GM21723 (cell line): ENCODE measurements around the gene CDX2.

Experiments used
- ATAC-seq: cut with Tn5 transposase; IDR thresholded peaks from one replicate; pipeline ENCODE4 v1.9.1; 2021; ENCODE audit warnings: mild to moderate bottlenecking, moderate library complexity; ENCODE audit not compliant: unreplicated experiment

The CDX2 gene

DNA sequence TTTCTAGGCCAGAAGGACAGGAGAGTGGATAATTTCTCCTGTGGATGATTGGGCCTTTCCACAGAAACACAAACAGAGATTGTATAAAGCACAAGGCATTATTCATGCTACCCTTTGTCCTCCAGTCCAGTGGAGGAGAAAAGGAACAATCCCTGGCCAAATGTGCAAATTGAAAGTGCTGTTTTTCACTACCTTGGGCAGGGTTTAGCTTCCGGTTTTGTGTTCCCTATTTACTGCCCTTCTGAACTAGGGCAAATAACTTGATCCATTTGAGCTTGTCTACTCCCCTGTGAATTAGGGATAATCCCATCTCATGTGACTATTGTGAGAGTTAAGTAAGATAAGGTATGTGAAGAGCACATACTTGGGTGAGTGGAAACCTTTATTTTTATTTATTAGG, 36.0 kb downstream of the CDX2 start:
- ATAC-seq, result no peak

DNA sequence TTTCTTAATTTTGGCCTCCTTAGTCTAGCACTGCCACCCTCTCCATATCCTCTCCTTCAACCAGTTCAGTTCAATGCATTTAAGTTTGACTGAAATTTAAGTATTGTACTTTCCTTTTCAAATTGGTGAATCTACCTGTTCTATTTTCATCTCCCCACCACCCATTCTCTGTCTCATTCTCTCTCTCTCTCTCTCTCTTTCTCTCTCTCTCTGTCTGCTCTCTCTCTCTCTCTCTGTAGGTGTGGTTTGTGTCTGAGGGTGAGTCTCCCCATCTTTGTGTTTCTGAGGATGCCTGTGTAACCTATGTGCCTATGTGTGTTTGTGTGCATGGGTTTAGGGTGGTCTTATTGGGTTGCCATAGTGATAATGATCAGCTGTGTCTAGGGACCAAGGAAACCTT, 39.2 kb downstream of the CDX2 start:
- ATAC-seq, result no peak

DNA sequence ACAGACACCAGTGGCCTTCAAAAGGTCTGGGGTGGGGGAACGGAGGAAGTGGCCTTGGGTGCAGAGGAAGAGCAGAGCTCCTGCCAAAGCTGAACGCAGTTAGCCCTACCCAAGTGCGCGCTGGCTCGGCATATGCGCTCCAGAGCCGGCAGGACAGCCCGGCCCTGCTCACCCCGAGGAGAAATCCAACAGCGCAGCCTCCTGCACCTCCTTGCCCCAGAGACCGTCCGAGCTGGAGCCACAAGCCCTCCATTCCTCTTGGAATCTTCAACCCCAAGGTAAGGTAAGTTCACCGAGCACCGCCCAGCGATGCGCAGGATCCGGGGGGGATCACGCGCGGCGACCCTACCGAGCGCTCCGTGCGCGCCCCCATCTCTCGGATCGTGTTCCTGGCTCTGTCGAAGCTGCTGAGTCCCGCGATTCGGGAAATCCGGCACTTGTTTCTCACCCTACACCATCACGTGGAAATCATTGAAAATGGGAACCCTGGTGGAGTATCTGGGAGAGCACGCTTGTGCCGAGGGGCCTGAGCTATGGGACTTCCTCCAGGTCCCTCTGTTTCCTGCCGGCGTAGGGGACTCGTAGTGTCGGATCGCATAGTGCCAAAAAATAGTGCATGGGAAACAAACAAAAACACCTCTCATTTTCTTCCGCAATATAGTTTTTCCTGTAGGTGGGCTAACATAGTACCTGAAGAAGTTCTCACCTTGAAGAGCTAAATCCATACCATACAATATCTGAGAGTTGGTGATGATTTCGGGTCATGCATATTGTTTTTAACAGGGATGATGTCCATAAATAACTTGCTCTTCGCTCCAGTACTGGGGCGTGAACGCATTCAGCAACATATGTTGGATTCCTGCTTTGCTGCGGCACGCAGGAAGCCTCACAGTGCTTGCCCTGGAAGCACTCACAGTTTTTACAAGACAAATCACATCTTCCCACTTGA, 40.0 kb downstream of the CDX2 start:
- no peak for ATAC-seq

DNA sequence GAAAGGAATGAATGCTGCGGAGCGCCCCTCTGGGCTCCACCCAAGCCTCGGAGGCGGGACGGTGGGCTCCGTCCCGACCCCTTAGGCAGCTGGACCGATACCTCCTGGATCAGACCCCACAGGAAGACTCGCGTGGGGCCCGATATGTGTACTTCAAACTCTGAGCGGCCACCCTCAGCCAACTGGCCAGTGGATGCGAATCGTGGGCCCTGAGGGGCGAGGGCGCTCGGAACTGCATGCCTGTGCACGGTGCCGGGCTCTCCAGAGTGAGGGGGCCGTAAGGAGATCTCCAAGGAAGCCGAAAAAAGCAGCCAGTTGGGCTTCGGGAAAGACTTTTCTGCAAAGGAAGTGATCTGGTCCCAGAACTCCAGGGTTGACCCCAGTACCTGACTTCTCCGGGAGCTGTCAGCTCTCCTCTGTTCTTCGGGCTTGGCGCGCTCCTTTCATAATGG, 40.7 kb downstream of the CDX2 start:
- no peak for ATAC-seq

DNA sequence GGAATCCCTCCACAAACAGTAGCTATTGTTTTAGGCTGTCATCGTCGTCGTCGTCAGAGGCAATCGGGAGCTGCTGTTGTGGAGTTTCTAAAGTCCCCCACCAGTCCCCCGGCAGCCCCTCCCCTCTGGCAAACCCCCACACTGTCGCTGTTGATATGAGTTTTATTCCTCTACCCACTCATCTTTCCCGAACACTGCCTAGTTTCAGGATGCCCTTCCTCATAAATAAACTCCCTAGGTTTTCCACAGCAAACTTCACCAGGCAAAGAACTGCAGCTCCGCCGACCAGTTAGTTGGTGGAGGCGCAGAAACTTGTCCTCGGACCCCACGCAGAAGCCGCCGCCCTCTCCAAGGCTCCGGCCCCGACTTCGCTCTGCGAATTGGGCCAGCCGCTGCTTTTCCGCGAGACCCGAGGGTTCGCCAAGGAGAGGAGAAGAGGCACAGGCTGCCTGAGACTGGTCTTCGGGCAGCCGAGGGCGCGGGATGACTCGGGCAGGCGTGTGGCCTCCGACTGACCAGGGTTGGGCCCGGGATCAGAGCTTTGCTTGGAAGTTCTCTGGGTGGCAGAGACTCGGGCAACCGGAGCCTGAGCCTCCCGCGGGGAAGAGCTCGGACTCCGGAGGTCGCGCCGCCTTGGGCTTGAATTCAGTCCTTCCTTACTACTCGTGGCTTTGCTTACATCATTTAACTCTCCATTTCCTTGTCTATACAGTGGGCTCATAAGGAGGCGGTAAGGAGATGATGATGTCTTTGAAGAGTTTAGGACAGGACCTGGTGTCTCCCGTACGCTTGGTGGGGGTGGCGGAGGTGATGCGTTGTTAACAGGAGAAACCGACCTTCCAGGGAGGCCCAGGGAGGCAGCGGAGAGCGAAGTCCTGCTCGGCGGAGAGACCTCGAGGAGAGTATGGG, 41.4 kb downstream of the CDX2 start:
- no peak for ATAC-seq

DNA sequence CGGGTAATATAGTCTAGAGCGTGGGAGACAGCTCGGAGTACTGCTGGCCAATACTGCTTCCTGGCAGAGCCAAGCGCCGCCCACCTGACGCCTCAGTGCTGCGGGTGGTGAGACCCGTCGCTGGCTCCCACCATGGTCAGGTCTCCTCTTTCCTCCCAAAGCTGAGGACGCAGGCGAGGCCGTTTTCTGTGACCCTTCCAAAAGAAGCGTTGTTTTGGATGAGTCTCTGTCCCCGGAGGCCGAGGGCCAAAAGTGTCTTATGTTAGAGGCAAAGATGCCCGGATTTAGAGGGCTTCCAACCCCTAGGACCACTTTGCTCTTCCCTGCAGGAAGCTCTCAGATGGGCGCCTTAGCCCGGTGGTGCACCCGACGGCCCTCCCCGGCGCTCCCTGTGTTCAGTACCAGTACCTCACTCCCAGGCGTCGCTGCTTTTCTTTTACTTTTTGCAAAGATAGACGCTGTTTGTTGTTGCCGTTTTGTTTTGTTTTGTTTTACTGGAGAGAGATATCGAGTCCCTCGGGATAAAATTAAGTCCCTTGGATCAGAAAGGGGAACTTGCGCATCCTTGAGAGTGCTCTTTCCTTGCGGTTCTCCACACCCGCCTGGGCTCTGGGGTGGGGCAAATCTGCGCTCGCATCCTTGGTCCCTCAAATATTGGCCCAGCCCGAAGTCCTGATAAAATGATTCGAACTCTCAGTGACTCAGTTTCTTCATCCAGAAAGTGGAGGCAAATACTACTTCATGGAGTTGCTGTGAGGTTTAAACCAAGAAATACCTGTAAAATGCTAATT, 42.3 kb downstream of the CDX2 start:
- no peak for ATAC-seq

DNA sequence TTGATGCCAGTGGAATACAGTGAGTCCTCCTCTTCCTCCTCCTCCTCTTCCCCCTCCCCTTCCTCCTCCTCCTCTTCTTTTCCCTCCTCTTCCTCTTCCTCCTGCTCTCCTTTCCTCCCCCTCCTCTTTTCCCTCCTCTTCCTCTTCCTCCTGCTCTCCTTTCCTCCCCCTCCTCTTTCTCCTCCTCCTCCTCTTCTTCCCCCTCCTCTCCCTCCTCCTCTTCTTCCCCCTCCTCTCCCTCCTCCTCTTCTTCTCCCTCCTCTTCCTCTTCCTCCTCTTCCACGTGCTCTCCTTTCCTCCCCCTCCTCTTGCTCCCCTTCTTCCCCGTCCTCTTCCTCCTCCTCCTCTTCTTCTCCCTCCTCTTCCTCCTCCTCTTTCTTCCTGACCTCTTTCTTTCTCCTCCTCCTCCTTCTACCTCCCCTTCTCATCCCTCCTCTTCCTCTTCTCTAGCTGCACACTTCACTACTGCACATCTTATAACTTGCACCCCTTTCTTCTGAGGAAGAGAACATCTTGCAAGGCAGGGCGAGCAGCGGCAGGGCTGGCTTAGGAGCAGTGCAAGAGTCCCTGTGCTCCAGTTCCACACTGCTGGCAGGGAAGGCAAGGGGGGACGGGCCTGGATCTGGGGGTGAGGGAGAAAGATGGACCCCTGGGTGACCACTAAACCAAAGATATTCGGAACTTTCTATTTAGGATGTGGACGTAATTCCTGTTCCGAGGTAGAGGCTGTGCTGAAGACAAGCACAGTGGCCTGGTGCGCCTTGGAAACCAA, 43.7 kb downstream of the CDX2 start:
- no peak for ATAC-seq

DNA sequence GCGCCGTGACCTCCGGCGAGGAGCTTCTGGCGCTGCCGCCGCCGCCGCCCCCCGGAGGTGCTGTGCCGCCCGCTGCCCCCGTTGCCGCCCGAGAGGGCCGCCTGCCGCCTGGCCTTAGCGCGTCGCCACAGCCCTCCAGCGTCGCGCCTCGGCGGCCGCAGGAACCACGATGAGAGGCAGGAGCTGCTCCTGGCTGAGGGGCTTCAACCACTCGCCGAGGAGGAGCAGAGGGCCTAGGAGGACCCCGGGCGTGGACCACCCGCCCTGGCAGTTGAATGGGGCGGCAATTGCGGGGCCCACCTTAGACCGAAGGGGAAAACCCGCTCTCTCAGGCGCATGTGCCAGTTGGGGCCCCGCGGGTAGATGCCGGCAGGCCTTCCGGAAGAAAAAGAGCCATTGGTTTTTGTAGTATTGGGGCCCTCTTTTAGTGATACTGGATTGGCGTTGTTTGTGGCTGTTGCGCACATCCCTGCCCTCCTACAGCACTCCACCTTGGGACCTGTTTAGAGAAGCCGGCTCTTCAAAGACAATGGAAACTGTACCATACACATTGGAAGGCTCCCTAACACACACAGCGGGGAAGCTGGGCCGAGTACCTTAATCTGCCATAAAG, 44.5 kb downstream of the CDX2 start:
- no peak for ATAC-seq

DNA sequence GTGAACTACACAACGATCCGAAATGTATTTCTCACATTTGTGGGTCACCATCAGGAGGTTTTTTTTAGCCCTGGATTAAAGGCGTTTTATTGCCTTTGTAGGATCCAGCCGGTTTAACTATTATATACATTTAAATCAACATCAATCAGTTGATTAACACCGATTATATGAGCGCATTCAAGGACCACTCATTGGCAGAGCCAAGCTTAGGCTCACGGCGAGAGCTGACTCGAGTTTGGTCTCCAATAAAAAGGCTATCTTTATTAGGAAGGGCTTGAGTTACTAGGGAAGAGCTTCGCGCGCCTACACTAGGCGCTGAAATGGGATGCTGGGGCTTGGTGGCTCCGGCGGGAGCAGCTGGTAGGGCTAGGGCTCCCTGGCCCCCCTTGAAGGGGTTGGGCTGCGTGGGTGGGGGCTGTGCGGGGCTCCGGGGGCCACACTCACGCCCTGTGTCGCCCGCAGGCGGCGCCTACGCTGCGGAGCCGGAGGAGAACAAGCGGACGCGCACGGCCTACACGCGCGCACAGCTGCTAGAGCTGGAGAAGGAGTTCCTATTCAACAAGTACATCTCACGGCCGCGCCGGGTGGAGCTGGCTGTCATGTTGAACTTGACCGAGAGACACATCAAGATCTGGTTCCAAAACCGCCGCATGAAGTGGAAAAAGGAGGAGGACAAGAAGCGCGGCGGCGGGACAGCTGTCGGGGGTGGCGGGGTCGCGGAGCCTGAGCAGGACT, 45.2 kb downstream of the CDX2 start:
- ATAC-seq, result no peak

DNA sequence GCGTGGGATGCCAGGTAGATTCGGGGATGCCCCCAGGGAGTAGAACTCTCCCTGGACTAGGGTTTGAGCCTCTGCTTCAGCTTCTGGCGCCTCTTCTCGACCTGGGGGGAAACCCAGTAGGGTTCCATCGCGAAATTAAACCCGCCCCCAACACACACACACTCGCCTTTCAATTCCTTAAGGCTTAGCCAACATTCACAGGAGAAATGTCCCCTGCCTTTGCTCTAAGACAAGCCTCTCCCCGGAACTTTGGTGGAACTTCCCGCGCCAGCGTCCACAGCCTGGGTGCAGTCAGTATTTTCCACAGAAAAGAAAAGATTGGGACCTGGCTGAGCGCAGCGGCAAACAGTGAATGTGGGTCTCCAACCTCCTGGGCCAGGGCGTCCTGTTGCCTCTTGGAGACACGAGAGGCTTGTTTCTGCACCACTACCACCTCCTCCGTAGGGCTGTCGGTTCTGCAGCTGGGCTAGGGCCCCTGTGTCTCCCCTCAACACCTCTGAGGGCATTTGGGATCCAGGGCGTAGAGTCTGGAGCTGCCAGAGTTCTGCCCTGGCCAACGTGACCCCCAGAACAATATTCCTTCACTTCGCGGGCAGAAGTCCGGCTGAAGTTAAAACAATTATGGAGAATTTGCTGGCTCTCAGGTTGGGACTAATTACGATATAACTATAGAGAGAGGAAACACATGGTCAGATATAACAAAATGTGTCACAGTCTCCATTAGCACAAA, 46.1 kb downstream of the CDX2 start:
- no peak for ATAC-seq

DNA sequence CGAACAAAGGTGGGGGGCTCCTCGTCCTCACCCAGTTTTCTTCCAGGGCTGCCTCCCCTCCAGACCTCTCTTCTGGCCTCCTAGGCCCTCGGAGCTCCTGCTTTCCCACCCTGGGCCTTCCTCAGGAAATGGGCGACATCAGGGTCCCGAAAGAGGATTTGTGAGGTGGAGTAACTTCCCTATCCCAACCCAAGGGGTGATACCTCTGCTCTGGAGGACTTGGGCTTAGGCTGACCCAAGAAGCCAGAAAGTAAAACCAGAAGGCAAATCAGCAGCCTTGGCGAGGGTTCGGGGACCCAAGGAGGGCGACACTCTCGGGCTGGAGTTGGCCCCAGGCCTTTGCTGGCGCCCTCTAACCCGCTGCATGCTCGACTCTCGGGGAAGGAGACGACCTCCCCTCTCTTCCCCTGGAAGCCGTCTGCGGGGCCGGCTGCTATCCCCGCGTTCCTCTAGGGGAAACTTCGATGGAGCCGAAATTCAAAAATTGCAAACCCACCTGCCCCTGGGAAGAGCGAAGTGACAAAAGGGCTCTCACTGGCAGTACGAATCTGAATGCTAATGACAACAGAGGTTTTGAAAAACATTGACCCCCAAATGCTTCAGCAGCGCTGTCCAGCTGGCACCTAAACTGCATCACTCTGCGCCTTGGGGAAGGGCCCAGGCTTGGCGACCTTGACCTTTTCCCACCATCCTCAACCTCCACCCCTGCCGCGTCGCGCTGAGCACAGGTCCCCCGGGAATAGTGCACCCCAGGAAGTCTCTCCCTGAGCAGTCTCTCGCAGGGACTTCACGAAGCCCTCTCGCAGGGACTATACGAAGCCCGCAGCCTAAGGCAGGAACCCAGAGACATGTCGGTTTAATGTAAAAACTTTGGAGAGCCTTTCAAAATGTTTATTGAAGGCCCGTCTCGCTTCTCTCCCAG, 46.9 kb downstream of the CDX2 start:
- ATAC-seq, result no peak

DNA sequence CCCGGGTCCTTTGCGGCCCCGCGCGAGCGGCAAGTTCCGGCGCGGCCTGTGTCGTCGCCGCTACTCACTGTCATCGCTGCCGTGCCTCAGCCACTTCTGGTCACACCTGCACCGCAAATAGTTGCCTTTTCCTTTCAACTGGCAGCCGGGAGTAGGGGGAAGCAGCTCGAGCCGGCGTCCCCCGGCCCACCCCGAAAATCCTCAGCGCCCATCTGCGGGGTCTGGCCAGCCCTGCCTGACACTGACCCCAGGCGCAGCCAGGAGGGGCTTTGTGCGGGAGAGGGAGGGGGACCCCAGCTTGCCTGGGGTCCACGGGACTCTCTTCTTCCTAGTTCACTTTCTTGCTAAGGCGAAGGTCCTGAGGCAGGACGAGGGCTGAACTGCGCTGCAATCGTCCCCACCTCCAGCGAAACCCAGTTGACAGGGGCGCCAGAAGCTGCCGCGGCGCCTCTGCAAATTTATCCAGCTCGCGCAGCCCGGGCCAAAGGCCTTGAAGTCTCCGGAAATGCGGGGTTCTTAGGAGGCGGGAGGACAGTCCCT, 47.6 kb downstream of the CDX2 start:
- no peak for ATAC-seq

DNA sequence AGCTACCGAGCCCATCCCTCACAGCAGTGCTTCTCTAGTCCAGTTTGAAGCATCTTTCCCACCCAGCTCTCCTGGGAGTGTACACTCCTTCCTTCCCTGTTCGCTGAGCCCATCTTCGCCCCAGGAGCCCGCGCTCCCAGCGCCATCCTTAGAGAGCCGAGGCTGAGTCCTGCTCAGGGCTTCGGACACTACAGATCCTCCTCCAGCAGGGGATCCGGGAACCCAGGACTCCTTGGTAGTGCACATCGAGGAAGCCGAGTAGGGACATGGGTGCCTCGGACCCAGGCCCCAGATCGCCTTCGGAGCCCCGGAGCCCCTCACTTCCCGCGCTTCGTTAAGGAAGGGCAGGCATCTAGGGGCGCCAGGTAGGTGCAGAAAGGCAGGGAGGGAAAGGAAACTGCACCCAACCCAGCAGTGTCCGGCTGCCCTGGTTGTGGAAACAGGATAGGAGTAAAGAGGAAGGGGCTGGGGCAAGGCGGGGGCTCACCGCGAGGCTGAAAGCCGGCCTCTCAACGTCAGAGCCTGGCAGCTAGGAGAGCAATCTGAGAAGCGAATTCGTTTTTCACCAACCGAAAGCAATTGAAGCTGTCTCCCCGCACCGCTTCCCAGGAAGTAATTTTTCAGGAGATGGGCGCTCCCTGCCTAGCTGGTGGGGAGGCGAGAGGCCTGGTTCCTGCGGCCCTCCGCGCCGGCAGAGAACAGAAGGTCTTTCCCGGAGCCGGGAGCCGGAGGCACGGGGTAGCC, 48.3 kb downstream of the CDX2 start:
- no peak for ATAC-seq

DNA sequence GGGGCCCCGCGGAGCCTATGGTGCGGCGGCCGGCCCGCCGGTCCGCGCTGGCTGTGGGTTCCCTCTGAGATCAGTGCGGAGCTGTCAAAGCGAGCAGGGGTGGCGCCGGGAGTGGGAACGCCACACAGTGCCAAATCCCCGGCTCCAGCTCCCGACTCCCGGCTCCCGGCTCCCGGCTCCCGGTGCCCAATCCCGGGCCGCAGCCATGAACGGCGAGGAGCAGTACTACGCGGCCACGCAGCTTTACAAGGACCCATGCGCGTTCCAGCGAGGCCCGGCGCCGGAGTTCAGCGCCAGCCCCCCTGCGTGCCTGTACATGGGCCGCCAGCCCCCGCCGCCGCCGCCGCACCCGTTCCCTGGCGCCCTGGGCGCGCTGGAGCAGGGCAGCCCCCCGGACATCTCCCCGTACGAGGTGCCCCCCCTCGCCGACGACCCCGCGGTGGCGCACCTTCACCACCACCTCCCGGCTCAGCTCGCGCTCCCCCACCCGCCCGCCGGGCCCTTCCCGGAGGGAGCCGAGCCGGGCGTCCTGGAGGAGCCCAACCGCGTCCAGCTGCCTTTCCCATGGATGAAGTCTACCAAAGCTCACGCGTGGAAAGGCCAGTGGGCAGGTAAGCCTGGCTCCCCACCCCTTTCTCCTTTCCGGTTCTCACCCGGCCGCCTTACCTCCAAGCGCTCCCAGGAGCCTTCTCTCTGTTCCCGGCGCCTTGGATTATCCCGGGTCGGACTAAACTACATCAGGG, 49.0 kb downstream of the CDX2 start, which contains the start of gene PDX1:
TSS of gene PDX1 (plus strand) at position 67 of the 743 bp plus-strand sequence. CDS start at position 206, 139 bp downstream.
- no peak for ATAC-seq

DNA sequence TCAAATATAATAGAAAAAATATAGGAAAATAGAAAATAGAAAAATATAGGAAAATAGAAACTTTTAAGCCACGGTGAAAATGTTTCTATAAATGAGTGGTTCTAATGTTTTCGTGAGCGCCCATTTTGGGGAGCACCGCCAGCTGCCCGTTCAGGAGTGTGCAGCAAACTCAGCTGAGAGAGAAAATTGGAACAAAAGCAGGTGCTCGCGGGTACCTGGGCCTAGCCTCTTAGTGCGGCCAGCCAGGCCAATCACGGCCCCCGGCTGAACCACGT, 49.5 kb downstream of the CDX2 start:
- ATAC-seq, result no peak
